ENCODE results near the gene CTNNA1. TPM values are rescaled to one million over a fixed set of nuclear protein-coding genes. Genes with fewer than 3 reads are reported as not detected.
"Not testable (repeated sequence)": the region's sequence is repeated elsewhere in the genome, so short reads cannot be mapped to it uniquely, and the experiment has no call there.

Gene CTNNA1
- total RNA-seq, 4 donors from 2014 or later, result 251 to 326 (median 274) TPM

DNA sequence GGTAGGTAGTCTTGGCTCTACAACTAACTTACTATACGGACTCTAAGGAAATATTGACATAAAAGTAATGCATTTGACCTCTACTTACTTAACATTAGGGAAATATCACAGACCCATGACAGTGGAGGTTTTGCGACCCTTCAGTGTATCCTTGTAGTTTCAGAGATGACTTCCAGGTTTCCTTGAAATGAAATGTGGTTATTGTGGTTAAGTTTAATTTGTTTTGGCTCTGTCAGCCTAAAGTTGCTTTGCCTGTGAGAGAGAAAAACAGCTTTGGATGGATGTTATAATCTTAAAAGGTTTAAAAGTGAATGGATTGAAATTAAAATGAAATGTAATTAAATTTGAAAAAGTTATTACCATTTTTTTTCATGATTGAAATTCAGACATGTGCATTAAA, 79.0 kb downstream of the CTNNA1 start:
- DNase-seq (ENCODE audit: low spot score), result no peak
- no peak for ATAC-seq (ENCODE audit: low FRiP score)
- TF ChIP-seq, protein P1, sequence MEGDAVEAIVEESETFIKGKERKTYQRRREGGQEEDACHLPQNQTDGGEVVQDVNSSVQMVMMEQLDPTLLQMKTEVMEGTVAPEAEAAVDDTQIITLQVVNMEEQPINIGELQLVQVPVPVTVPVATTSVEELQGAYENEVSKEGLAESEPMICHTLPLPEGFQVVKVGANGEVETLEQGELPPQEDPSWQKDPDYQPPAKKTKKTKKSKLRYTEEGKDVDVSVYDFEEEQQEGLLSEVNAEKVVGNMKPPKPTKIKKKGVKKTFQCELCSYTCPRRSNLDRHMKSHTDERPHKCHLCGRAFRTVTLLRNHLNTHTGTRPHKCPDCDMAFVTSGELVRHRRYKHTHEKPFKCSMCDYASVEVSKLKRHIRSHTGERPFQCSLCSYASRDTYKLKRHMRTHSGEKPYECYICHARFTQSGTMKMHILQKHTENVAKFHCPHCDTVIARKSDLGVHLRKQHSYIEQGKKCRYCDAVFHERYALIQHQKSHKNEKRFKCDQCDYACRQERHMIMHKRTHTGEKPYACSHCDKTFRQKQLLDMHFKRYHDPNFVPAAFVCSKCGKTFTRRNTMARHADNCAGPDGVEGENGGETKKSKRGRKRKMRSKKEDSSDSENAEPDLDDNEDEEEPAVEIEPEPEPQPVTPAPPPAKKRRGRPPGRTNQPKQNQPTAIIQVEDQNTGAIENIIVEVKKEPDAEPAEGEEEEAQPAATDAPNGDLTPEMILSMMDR (IDR thresholded peaks at IDR 0.05), result no peak

DNA sequence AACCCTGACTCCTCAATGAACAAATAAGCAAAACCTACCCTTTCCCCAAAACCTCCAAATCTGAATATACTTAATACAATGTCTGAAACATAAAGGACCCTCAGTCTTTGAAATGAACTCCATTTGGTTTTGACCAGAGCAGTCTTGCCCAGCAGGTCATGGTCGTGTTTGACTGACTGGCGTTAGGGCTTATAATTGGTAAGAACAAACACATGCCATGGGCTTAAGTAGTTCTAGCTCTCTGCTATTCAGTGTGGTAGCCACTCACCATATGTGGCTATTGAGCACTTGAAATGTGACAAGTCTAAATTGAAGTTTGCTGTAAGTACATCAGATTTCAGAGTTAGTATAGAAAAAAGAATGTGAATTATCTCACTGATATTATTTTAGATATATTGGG, 79.9 kb downstream of the CTNNA1 start:
- DNase-seq (ENCODE audit: low spot score), result no peak
- TF ChIP-seq, protein P1 (IDR thresholded peaks at IDR 0.05), result no peak
- ATAC-seq (ENCODE audit: low FRiP score), result no peak

DNA sequence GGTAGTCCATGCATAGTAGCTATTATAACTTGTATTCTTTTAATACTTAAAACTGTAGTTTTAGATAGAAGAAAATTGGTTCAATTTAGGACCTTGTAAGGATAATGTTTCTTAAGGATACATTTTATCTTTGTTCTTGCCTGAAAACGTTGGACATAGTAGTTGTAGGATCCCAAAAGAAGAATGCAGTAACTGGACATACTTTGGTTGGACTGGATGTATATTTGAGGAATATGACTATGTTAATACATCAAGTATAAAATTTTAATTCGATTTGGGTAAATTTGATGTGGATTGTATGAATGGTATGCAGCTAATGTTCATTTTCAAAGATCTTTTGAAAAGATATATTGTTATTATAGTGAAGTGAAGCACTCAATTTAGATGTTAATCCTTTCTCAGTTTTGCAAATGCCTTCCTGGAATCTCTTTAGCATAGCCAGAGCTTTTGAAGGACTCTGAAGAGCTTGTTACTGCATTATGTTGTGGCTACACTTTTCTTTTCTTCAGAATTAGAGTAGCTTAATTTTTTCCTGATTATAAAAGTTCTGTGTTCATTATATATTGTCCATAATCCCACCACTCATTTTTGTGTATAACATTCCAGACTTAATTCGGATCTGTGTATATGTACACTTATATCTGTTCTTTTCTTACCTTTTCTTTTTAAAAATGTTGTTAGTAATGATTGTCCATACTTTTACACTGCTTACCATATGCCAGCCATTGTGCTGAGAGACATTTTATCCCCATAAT, 80.7 kb downstream of the CTNNA1 start:
- no peak for DNase-seq (ENCODE audit: low spot score)
- ATAC-seq (ENCODE audit: low FRiP score), result no peak
- TF ChIP-seq, protein P1 (IDR thresholded peaks at IDR 0.05), result no peak

DNA sequence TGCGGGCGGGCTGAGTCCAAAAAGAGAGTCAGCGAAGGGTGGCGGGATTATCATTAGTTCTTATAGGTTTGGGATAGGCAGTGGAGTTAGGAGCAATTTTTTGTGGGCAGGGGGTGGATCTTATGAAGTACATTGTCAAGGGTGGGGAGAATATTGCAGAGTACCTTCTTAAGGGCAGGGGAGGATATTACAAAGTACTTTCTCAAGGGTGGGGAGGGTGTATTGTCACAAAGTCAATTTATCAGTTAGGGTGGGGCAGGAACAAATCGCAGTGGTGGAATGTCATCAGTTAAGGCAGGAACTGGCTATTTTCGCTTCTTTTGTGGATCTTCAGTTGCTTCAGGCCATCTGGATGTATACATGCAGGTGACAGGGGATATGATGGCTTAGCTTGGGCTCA, 81.6 kb downstream of the CTNNA1 start:
- not testable (repeated sequence) for ATAC-seq (ENCODE audit: low FRiP score); DNase-seq (ENCODE audit: low spot score)

DNA sequence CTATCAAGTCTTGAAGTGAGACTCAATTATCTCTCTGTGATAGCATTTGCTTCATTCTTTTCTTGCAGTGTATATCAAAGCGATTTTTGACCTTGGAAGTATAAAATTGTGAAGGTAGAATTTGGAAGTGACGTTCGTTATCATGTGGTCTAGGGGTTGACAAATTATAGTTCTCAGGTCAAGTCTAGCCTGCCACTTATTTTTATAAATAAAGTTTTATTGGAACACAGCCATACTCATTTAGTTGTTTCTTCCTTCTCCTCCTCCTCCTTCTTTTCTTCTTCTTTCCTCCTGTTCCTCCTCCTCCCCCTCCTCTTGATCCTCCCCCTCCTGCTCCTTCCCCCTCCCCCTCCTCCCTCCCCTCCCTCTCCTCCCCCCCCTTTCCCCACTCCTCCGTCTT, 83.9 kb downstream of the CTNNA1 start:
- TF ChIP-seq, protein P1 (IDR thresholded peaks at IDR 0.05), result no peak
- no peak for DNase-seq (ENCODE audit: low spot score)
- no peak for ATAC-seq (ENCODE audit: low FRiP score)

DNA sequence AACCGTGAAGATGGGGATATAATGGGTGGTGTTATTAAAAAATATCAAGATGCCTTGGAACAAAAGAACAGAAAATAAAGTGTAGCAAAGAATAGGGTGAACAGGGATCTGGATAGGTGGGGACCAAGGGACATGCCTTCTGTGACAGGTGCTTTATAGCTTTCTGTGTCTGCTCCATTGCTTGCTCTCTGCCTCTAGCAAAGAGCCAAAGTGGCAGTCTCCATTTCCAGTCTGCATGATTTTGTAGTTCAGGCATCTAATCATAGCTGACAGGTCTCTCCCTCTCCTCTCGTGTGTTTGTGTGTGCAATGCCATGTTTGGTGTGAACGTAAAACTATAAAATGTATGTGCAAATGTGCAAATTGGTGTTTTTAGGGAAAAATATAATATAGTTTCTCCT, 86.9 kb downstream of the CTNNA1 start:
- TF ChIP-seq, protein P1 (IDR thresholded peaks at IDR 0.05), result no peak
- no peak for DNase-seq (ENCODE audit: low spot score)
- no peak for ATAC-seq (ENCODE audit: low FRiP score)

DNA sequence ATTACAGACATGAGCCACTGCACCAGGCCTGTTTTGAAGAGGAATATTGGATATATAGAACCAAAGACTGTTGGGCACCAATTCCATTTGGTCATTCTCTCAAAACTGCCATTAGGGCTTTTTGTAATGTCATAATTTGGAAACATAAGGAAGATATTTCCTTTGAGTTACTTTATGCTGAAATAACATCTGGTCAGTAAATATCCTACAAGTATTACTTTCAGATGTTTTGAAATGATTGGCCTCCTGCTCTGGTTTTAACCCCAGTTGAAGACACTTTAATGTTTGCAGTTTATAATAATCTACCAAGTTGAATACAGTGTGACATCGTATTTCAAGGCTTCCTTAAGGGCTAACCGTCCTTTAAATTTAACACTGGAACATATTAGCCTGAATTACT, 88.3 kb downstream of the CTNNA1 start:
- ATAC-seq (ENCODE audit: low FRiP score) (no peak), DNase-seq (ENCODE audit: low spot score) (no peak)
- TF ChIP-seq, protein P1 (IDR thresholded peaks at IDR 0.05), result no peak
